GM19043 (cell line): Measurements from ENCODE around the gene FBLL1.
"Not testable (repeated sequence)": the region's sequence is repeated elsewhere in the genome, so short reads cannot be mapped to it uniquely, and the experiment has no call there.

ENCODE experiments used
- ATAC-seq: cut with Tn5 transposase; IDR thresholded peaks from one replicate; pipeline ENCODE4 v1.9.1; 2021; ENCODE audit warnings: low read depth; ENCODE audit not compliant: unreplicated experiment

The FBLL1 gene

DNA sequence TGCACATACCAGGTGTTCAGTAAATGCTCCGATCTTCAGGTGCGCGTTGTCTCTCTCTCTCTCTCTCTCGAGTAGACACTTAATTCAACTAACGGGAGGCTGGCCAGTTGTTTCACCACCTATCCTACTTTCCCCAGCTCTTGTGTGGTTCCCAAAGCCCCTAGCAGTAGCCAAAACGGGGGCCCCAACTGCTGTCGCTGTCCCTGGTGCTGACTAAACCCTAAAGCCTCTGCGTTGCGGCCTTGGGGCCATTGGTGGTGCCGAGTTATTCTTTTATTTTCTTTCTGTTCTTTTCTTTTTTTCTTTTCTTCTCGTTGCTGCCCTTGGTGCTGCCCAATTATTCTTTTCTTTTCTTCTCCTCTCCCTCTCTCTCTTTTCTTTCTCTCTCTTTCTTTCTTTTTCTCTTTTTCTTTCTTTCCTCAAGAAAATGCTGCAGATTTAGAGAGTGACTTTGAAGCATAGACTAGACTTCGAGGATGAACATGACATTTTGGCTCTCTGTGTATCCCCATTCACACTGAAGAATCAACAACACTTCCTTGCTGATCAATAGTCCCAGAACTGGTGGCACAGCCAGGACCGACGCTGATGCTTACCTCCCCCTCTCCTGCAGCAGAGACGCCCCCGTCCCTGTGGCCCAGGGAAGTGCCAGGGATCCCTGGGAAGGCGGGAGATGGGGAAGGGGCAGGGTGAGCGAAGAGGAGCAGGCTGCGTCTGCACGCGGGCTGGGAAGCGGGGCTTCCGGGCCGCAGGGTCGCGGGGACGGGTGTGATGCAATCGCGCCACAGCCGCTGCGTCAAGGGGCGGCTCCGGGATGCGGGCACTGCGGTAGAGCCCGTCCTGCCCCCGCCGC is at the start of gene FBLL1:
FBLL1 (plus strand) TSS at position 785 of the 853 bp plus-strand sequence. CDS start 200 bp downstream, outside the sequence.
- no peak for ATAC-seq

DNA sequence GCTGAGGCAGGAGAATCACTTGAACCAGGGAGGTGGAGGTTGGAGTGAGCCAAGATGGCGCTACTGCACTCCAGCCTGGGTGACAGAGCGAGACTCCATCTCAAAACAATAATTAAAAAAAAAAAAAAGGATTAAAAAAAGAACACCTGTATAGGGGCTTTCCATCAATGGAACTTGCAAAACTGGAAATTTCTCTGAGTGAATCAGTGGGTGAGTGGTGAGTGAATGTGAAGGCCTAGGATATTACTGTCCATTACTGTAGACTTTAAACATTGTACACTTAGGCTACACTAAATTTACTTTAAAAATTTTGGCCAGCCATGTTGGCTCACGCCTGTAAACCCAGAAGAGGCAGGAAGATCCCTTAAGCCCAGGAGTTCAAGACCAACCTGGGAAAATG is 48.5 kb upstream of the FBLL1 start:
- ATAC-seq = no peak

DNA sequence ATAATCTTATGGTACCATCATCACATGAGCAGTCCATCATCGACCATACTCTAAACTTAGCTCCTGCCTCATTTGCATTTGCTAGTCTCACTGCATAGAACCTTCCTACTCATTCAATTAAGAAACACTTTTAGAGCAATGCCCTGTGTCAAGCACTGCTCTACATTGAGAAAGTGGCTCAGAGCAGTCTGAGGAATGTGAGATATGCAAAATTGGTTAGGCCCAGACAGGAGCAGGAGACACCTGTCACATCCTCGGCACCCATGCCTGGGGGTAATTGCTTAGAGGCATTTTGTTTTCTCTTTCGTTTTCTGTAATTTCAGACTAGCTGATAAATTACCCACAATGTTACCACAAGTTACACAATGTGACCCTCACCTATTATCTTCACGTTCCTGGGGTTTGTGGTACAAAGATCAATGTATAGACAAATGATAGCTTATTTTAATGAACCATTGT is 47.7 kb upstream of the FBLL1 start:
- peak; percentile 85 for ATAC-seq

DNA sequence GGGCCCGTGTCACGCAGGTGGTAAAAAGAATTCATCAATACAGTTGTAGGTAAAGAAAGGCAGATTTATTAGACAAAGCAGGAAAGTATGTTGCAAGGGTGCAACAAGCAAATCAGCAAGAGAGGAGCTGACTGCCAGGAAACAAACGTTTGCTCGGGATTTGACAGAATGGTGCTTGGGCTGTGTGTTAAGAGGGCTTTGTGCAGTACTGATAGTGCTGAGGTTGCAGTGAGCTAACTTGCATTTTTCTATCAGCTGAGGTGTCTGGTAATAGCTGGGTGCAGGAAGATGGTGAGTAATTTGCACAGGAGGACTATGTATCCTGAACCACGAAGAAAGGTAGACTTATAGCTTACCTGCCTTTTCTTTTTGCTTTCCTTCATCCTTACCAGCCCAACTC is 46.7 kb upstream of the FBLL1 start:
- ATAC-seq = no peak

DNA sequence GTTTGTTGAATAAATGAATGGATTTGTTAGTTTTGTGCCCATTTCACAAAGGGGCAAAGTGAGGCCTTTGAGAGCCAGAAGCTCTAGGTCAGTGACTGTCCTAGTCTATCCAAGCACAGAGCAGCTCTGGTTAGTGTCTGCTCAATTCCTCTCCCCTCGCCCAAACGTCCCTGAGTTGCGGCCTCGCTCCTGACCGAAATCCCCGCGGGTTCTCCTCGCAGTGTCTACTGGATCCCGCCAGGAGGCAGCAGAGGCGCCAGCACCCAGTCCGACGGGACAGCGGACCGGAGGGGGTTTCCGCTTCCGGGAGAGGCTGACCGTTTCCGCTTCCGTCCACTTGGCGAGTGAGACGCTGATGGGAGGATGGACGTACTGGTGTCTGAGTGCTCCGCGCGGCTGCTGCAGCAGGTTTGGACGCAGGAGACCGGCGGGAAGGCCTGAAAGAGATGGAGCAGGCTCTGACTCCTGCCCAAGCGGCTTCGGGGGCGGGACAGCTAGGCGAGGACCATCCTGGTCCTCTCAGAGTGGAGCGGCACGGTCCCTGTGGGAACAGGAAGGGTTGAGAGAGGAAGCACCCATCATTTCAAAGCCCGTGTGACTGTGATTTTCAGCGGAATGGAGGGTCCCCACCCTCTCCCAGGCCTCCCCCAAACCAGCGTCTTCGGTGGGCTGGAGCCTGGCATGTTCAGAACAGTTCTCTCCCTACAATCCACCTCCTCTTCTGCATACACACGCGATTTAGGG is 42.8 kb upstream of the FBLL1 start, which contains the start of gene RARS1:
RARS1 (plus strand) TSS at position 336 of the 744 bp plus-strand sequence; CDS start at position 364, 28 bp downstream.
- ATAC-seq = peak; percentile 90

DNA sequence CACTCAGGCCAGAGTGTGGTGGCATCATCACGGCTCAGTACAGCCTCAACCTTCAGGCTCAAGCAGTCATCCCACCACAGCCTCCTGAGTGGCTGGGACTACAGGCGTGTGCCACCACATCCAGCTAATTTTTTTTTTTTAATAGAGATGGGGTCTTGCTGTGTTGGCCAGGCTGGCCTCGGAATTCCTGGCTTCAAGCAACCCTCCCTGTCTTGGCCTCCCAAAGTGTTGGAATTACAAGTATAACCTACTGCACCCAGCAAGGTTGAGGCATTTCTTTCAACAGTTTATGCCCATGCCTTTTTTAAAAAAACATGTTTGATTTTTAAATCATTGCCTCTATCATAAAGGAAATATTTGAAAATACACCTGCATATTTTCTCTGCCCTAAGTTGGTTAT is 40.0 kb upstream of the FBLL1 start:
- ATAC-seq = no peak

DNA sequence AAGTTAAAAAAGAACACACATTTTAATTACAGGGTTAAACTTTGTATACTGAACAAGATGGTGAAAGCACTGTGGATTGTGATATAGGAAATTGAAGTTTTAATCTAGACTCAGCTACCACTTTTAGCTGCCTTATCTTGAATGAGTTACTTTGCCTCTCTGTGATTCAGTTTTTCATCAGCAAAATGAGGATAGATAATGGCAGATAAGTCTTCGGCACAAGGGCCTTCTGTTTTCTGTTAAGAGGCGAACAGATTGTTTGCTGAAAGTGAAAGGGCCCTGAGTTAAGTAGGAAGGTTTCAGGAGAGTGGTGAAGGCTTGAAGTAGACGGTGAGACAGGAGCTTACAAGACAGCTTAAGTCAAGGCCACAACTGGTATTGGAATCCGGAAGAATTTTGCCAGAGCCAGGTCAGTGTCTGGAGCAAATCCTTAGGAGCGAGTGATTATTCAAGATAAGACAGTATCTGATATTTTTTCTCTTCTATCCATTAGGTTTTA is 35.0 kb upstream of the FBLL1 start:
- no peak for ATAC-seq

DNA sequence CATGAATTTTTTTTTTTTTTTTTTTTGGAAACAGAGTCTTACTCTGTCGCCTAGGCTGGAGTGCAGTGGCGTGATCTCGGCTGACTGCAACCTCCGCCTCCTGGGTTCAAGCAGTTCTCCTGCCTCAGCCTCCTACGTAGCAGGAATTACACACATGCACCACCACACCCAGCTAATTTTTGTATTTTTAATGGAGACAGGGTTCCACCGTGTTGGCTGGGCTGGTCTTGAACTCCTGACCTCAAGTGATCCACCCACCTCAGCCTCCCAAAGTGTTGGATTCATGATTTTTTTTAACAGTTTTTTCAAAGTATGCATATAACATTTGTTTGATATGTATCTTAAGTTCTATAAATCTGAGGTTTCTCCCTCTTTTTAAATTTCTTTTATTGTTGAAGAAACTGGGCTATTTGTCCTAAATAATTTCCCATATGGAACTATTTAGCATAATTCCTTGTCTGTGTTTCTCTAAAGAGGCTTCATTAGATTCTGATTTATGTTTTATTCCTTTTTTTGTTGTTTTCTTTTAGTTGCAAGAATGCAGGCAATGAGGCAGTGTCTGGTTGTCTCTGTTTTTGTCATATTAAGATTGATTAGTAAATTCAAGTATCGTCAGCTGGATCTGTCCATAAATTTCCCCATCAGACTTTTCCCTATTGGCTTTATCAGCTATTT is 26.4 kb upstream of the FBLL1 start:
- no peak for ATAC-seq

DNA sequence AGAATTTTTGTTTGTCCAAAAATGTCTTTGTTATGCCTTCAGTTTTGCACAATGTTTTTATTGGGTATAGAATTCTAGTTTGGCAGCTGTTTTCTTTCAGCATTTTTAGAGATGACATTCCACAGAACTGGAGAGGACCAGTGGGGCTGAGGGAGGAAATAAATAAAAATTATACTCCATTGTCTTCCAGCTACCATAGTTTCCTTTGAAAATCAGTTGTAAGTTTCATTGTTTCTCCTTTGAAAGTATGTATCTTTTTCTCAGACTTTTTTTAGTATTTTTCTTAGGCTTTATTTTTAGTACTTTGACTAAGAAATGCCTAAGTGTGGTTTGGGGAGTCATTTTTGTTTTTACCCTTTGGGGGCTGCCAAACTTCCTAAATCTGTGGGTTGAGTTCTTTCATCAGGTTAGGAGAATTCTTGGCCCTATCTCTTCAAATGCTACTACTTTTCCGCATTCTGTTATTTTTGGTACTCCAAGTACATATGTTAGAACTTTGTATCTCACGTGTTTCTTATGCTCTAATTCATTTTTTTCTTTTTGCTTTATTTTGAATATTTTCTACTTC is 15.2 kb upstream of the FBLL1 start:
- no peak for ATAC-seq

DNA sequence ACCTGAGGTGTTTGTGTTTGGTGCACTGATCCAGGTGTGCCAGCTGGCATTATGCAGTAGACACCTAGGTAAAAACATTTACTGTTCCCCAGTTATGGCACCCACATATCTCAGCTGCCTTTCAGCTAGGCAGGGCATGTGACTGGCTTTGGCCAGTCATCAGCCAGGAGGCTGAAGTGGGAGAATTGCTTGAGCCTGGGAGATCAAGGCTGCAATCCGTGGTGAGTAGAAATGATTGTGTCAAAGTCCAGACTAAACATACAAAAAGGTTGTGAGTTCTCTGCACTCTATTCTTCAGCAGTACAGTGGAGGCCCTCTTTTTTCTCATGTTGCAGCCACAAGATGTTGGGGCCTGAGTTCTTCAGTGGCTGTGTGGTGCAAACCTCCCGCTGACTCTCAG is 3.2 kb upstream of the FBLL1 start:
- ATAC-seq = no peak

DNA sequence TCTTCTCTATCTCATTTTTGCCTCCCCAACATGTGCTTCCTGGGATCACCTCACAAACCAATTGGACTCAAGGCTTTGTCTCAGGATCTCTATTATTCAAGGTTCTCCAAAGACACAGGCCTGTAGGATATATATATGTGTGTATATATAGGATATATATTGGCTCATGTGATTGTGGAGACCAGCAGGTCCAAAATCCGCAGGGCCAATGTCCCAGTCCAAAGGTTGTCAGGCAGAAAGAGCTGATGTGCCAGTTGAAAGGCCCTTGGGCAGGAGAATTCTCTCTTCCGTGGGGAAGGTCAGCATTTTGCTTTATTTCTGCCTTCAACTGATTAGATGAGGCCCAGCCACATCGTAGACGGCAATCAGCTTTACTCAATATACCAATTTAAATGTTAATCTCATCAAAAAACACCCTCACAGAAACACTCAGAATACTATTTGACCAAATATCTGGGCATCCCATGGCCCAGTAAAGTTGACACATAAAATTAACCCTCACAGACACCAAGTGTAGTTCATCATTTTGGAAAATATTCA is 1.3 kb upstream of the FBLL1 start:
- ATAC-seq = no peak

DNA sequence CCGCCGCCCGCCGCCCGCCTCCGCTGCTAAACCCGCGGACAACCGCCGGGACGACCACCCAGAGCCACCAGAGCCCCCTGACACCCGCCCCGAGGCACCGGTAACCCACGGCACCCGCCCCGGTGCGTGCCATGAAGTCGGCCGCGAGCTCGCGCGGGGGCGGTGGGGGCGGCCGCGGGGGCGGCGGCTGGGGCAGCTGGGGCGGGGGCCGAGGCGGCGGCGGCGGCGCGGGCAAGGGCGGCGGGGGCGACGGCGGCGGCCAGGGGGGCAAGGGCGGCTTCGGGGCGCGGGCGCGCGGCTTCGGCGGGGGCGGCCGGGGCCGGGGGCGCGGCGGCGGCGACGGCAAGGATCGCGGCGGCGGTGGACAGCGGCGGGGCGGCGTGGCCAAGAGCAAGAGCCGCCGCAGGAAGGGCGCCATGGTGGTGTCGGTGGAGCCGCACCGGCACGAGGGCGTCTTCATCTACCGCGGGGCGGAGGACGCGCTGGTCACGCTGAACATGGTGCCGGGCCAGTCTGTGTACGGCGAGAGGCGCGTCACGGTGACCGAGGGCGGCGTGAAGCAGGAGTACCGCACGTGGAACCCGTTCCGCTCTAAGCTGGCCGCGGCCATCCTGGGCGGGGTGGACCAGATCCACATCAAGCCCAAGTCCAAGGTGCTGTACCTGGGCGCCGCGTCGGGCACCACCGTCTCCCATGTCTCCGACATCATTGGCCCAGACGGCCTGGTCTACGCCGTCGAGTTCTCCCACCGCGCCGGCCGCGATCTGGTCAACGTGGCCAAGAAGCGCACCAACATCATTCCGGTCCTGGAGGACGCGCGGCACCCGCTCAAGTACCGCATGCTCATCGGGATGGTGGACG is 499 bp downstream of the FBLL1 start:
- ATAC-seq = no peak

DNA sequence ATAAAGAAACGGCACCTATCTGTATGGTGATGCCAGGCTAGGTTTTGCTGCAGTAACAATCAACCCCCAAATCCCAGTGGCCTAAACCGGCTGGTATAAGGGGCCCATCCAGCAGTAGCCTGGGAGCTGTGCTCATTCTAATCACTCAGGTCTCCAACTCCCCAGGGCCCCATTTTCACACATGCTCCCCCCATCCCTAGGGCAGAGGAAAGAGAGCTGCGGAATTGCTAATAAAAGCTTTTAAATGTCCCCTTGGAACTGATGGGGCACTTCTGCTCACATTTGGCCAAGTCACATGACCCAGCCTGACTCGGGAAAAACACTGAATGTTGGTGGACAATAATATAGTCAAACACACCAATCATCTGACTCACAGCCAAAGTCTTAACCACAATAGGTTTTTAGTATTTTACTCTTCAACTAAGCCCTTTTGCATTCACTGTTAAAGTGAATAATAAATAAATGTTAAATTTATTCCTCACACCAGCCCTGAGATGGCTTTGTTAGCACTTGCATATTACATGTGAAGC is 1.6 kb downstream of the FBLL1 start:
- no peak for ATAC-seq

DNA sequence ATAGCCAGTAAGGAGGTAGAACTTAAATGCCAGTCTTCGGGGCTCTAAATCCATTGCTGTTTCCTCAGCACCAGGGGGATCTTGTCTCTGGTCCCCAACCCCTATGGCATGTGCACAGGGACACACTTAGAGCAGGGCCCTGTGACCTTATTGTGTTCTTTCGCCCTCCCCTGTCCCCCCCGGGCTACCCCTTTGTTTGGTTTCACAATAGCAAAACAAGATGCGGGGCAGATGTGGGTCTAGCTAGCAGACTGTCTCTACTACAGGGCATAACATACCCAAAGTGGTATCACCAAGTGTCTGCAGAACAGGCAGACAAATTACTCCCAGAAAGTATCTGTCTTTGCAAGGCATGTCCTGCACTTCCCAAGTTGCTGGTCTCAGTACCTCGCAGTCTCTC is 2.1 kb downstream of the FBLL1 start:
- ATAC-seq = no peak

DNA sequence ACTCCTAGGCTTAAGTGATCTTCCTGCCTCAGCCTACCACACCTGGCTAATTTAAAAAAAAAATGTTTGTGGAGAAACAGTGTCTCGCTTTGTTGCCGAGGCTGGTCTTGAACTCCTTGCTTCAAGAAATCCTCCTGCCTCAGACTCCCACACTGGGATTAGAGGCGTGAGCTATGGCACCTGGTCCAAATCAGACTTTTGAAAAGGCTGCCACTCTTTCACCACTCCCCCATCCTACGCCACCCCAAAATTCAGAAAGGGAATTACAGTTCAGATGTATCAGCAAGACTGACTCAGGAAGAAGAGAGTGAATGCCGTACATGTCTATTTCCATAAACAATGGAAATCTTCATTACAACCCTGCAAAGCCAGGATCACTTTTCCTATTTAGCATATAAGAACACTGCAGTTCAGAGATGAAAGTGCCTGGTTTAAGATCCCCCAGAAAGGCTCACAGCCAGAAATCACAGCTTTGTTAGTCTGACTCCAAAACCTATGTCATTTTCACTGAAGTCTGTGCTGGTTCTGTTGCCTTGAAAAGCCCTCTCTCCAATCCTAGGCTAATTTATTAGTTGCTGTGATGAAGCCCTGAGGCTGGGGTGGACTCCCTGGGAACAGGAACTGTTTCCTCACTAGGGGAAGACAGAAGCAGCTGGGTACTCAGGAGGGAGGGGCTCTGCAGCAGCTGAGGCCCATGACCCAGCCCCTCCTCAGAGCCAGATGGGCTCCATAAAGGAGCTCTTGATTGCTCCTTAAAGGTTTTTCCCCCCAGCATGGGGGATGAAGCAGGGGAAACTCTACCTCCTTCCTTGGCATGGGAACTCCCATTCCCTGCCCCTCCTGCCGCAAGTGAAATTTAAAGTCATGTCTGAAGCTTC is 3.1 kb downstream of the FBLL1 start:
- ATAC-seq = no peak

DNA sequence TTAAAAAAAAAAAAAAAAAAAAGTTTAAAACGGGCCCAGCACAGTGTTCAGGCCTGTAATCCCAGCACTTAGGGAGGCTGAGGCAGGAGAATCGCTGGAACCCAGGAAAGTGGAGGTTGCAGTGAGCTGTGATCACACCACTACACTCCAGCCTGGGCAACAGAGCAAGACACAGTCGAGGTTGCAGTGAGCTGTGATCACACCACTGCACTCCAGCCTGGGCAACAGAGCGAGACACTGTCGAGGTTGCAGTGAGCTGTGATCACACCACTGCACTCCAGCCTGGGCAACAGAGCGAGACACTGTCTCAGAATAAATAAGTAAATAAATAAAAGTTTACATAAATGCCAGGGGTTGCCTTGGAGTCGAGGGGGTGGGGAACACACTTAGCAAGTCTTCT is 5.2 kb downstream of the FBLL1 start:
- ATAC-seq = not testable (repeated sequence)

DNA sequence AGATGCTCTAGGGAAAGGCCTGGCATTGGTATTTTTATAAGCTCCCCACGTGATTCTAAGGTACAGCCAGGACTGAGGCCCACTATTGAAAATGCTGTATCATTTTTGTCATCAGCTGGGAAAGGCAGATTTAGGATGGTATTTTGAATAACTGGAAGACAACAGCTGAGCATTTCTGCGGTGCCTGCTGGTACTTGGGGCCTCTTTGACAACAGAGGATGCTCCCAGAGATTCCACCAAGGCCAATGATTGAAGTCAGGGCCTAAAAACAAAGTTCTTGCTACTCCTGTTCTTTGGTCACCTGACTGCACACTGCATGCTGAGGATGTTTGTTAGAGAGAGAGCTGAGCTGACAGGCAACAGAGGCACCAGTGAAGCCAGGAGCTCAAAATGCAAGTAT is 8.1 kb downstream of the FBLL1 start:
- no peak for ATAC-seq

DNA sequence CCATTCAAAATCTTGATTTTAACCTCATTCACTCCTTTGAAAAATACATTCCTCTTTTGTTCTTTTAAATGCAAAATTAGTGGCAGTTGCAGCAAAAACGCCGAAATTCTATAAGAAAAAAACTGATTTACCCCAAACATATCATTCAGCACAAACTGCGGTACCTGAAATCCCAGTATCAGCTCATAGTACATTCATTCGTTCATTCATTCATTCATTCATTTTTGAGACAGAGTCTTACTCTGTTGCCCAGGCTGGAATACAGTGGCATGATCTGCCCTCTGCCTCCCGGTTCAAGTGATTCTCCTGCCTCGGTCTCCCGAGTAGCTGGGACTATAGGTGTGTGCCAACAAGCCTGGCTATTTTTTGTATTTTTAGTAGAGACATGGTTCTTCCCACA is 20.4 kb downstream of the FBLL1 start:
- no peak for ATAC-seq
